Mammary epithelial cell (primary cell): ENCODE measurements around the gene ALOX5AP.

Experiments
- CTCF ChIP-seq, 2 donors: IDR thresholded peaks in 1 of 2; conservative IDR thresholded peaks in 1 of 2; 2 replicates each; pipeline ENCODE4 v1.5.1; 2011 to 2012; ENCODE audit warnings: inconsistent platforms in 2 of 2, low read length in 2 of 2, mild to moderate bottlenecking in 2 of 2, control low read depth in 1 of 2, low read depth in 1 of 2; ENCODE audit not compliant: insufficient read depth in 1 of 2; ENCODE audit errors: extremely low read depth in 1 of 2
- EZH2 ChIP-seq: IDR thresholded peaks from 2 replicates; pipeline ENCODE4 v1.6.1; 2012; ENCODE audit warnings: low read length, inconsistent platforms, borderline replicate concordance

GRCh38 chr13:30721936-30722335 is 13.4 kb upstream of the ALOX5AP start:
- TF ChIP-seq EZH2: no peak
- TF ChIP-seq CTCF (conservative IDR thresholded peaks at IDR 0.05 in 1 of 2, IDR thresholded peaks at IDR 0.05 in 1 of 2; ENCODE audit: extremely low read depth in 1 of 2, insufficient read depth in 1 of 2, low read depth in 1 of 2, low read length in 2 of 2): no peak
